ENCODE measurements around the gene ZNF584. TPM values are rescaled to one million over a fixed set of nuclear protein-coding genes. Genes with fewer than 3 reads are reported as not detected.

ZNF584 gene
- total RNA-seq, 2 donors from 2014 or later = 10.8 to 19.4 TPM

- Histone ChIP-seq H3K4me3 (no peak overlapping the region), H3K27me3 (replicated peaks; ENCODE audit: insufficient read depth) (no peaks in the 10 kb centered on the region), H3K36me3 (peaks cover 12 to 22% of the 10 kb centered on the region in 2 donors), H3K27ac (no peak overlapping the region), H3K9me3 (no peaks in the 10 kb centered on the region), H3K4me1 (replicated peaks) (no peaks in the 10 kb centered on the region)
- no peak for DNase-seq (ENCODE audit: low spot score)
- TF ChIP-seq POLR2A (IDR thresholded peaks at IDR 0.05) (no peak), POLR2AphosphoS5 (IDR thresholded peaks at IDR 0.05) (no peak)
- TF ChIP-seq, protein P1, sequence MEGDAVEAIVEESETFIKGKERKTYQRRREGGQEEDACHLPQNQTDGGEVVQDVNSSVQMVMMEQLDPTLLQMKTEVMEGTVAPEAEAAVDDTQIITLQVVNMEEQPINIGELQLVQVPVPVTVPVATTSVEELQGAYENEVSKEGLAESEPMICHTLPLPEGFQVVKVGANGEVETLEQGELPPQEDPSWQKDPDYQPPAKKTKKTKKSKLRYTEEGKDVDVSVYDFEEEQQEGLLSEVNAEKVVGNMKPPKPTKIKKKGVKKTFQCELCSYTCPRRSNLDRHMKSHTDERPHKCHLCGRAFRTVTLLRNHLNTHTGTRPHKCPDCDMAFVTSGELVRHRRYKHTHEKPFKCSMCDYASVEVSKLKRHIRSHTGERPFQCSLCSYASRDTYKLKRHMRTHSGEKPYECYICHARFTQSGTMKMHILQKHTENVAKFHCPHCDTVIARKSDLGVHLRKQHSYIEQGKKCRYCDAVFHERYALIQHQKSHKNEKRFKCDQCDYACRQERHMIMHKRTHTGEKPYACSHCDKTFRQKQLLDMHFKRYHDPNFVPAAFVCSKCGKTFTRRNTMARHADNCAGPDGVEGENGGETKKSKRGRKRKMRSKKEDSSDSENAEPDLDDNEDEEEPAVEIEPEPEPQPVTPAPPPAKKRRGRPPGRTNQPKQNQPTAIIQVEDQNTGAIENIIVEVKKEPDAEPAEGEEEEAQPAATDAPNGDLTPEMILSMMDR (IDR thresholded peaks at IDR 0.05) = no peak
- intact Hi-C loops (cut with DNase I) = no loop called here
- 63% methylated on average over 7 of the region's 7 CpGs for WGBS
Observed at GRCh38 chr19:58397533-58398037, 10.9 kb upstream of the ZNF584 start.

GRCh38 chr19:58398087-58398486 is 10.4 kb upstream of the ZNF584 start:
- intact Hi-C loops (cut with DNase I) = no loop called here
- peaks cover 10 to 17% of the 10 kb centered on the region in 2 donors for H3K36me3 ChIP-seq
- no peak overlapping the region for H3K4me3 ChIP-seq
- no peaks in the 10 kb centered on the region for H3K4me1 ChIP-seq (replicated peaks)
- 88% methylated on average over 4 of the region's 4 CpGs for WGBS
- no peak for DNase-seq (ENCODE audit: low spot score)
- TF ChIP-seq POLR2AphosphoS5 (IDR thresholded peaks at IDR 0.05) = no peak
- TF ChIP-seq, protein P1 (IDR thresholded peaks at IDR 0.05) = no peak
- no peaks in the 10 kb centered on the region for H3K27me3 ChIP-seq (replicated peaks; ENCODE audit: insufficient read depth)
- H3K9me3 ChIP-seq = no peaks in the 10 kb centered on the region
- no peak overlapping the region for H3K27ac ChIP-seq

- H3K27ac ChIP-seq = no peak overlapping the region
- intact Hi-C loops (cut with DNase I) = no loop called here
- DNase-seq (ENCODE audit: low spot score) = no peak
- TF ChIP-seq POLR2AphosphoS5 (IDR thresholded peaks at IDR 0.05) = no peak
- TF ChIP-seq POLR2A (IDR thresholded peaks at IDR 0.05) = no peak
- TF ChIP-seq, protein P1 (IDR thresholded peaks at IDR 0.05) = no peak
- no peaks in the 10 kb centered on the region for H3K9me3 ChIP-seq
- H3K4me1 ChIP-seq (replicated peaks) = no peaks in the 10 kb centered on the region
- H3K27me3 ChIP-seq (replicated peaks; ENCODE audit: insufficient read depth) = no peaks in the 10 kb centered on the region
- WGBS = 99% methylated on average over 6 of the region's 6 CpGs
- H3K4me3 ChIP-seq = no peak overlapping the region
- peaks cover 6 to 12% of the 10 kb centered on the region in 2 donors for H3K36me3 ChIP-seq
Observed at GRCh38 chr19:58398545-58398944, 9.9 kb upstream of the ZNF584 start.

- H3K27me3 ChIP-seq (replicated peaks; ENCODE audit: insufficient read depth) = no peaks in the 10 kb centered on the region
- DNase-seq (ENCODE audit: low spot score) = no peak
- WGBS = 96% methylated on average over 3 of the region's 3 CpGs
- H3K27ac ChIP-seq = no peak overlapping the region
- no peaks in the 10 kb centered on the region for H3K4me1 ChIP-seq (replicated peaks)
- H3K36me3 ChIP-seq = no peaks in the 10 kb centered on the region
- intact Hi-C loops (cut with DNase I) = no loop called here
- H3K9me3 ChIP-seq = no peaks in the 10 kb centered on the region
- H3K4me3 ChIP-seq = no peak overlapping the region
- TF ChIP-seq, protein P1 (IDR thresholded peaks at IDR 0.05) = no peak
- TF ChIP-seq POLR2A (IDR thresholded peaks at IDR 0.05) = no peak
- TF ChIP-seq POLR2AphosphoS5 (IDR thresholded peaks at IDR 0.05) = no peak
Observed at GRCh38 chr19:58399903-58400302, 8.5 kb upstream of the ZNF584 start.

- intact Hi-C loops (cut with DNase I) = no loop called here
- DNase-seq (ENCODE audit: low spot score) = no peak
- 17% methylated on average over 18 of the region's 18 CpGs for WGBS
- Histone ChIP-seq H3K27me3 (replicated peaks; ENCODE audit: insufficient read depth) (no peaks in the 10 kb centered on the region), H3K27ac (peak overlapping the region in 1 of 2 donors; percentile 78), H3K4me1 (replicated peaks) (no peaks in the 10 kb centered on the region), H3K36me3 (no peaks in the 10 kb centered on the region), H3K4me3 (peak overlapping the region; percentile 23 to 61), H3K9me3 (no peaks in the 10 kb centered on the region)
- TF ChIP-seq POLR2AphosphoS5 (IDR thresholded peaks at IDR 0.05) (no peak), POLR2A (IDR thresholded peaks at IDR 0.05) (no peak)
- TF ChIP-seq, protein P1 (IDR thresholded peaks at IDR 0.05) = no peak
Observed at GRCh38 chr19:58400316-58400915, 8.0 kb upstream of the ZNF584 start.
